Forelimb muscle (tissue), 1 donor: ENCODE data around the gene TBC1D32. TPM values are rescaled to one million over a fixed set of nuclear protein-coding genes. Genes with fewer than 3 reads are reported as not detected.
"Not testable (repeated sequence)": the region's sequence is repeated elsewhere in the genome, so short reads cannot be mapped to it uniquely, and the experiment has no call there.

Source experiments
- DNase-seq: peaks from one replicate; pipeline ENCODE4 v3.0.0-alpha.2; 2013; ENCODE audit warnings: low read depth
- polyA plus RNA-seq: library from polyadenylated mRNA; unstranded; fragments of 120-200 nt; gene quantifications from one replicate; pipeline ENCODE4 v1.2.1, GENCODE V29; 2013; ENCODE audit not compliant: insufficient read length

TBC1D32 gene
- polyA plus RNA-seq = 5.6 TPM

- DNase-seq = peak; percentile 83
Observed at GRCh38 chr6:121334299-121335086, at the start of gene TBC1D32. Gene TBC1D32 (minus strand): TSS chr6:121334480. CDS start chr6:121334430, 50 bp downstream.

GRCh38 chr6:121383478-121383877 is 49.2 kb upstream of the TBC1D32 start:
- DNase-seq = no peak

- DNase-seq = no peak
Observed at GRCh38 chr6:121382467-121383121, 48.3 kb upstream of the TBC1D32 start.

GRCh38 chr6:121376411-121376810 is 42.1 kb upstream of the TBC1D32 start:
- no peak for DNase-seq

GRCh38 chr6:121374219-121374618 is 39.9 kb upstream of the TBC1D32 start:
- not testable (repeated sequence) for DNase-seq

GRCh38 chr6:121365536-121366521 is 31.5 kb upstream of the TBC1D32 start:
- no peak for DNase-seq

- DNase-seq = no peak
Observed at GRCh38 chr6:121356575-121356974, 22.3 kb upstream of the TBC1D32 start.

- DNase-seq = no peak
Observed at GRCh38 chr6:121354764-121355163, 20.5 kb upstream of the TBC1D32 start.

GRCh38 chr6:121352941-121353340 is 18.7 kb upstream of the TBC1D32 start:
- no peak for DNase-seq

GRCh38 chr6:121351916-121352315 is 17.6 kb upstream of the TBC1D32 start:
- DNase-seq = no peak

- no peak for DNase-seq
Observed at GRCh38 chr6:121349596-121349995, 15.3 kb upstream of the TBC1D32 start.

GRCh38 chr6:121347484-121347883 is 13.2 kb upstream of the TBC1D32 start:
- no peak for DNase-seq

- no peak for DNase-seq
Observed at GRCh38 chr6:121344539-121344938, 10.3 kb upstream of the TBC1D32 start.

GRCh38 chr6:121339639-121340226 is 5.5 kb upstream of the TBC1D32 start:
- DNase-seq = no peak

- DNase-seq = no peak
Observed at GRCh38 chr6:121338956-121339355, 4.7 kb upstream of the TBC1D32 start.

GRCh38 chr6:121338366-121338765 is 4.1 kb upstream of the TBC1D32 start:
- DNase-seq = no peak

- no peak for DNase-seq
Observed at GRCh38 chr6:121335087-121336008, 1.1 kb upstream of the TBC1D32 start.

- DNase-seq = not testable (repeated sequence)
Observed at GRCh38 chr6:121333694-121334093, 586 bp downstream of the TBC1D32 start.

GRCh38 chr6:121333196-121333595 is 1.1 kb downstream of the TBC1D32 start:
- DNase-seq = no peak

- no peak for DNase-seq
Observed at GRCh38 chr6:121330516-121330915, 3.8 kb downstream of the TBC1D32 start.
